Measurements from ENCODE around the gene ODAD4.

DNA sequence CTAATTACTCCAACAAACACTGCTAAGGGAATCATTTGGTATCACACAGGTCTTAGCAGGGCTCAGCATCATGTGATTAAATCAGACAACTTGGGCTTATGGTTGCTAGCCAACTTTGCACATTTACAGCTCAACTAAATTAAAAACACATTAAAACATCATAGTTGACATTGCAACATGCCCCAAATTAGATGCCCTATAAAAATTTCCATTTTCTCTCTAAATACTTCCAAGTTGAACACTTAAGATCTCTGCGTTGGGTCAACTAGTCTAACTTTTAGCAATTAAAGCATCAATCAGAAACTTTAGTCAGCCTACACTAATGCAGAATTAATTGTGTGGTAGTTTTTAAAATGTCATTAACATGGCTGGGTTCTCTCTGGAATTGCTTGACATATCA, 74.7 kb downstream of the ODAD4 start:
- TF ChIP-seq GATA2 (IDR thresholded peaks at IDR 0.05; ENCODE audit: low read depth, low read length): no peak
- no peak for TF ChIP-seq GATA3 (IDR thresholded peaks at IDR 0.05; ENCODE audit: low read depth, low read length)

Measured in SH-SY5Y (cell line).